KG1 (cell line): ENCODE data around the gene CCDC186.
"Not testable (repeated sequence)": the region's sequence is repeated elsewhere in the genome, so short reads cannot be mapped to it uniquely, and the experiment has no call there.

Experiments
- DNase-seq: peaks from one replicate; lab custom pipeline; 2025; lab: John Stamatoyannopoulos, UW

Gene CCDC186

GRCh38 chr10:114173603-114173920, 441 bp downstream of the CCDC186 start:
- no peak for DNase-seq

- DNase-seq: peak; percentile 15
These were observed 1.0 kb downstream of the CCDC186 start for GRCh38 chr10:114172776-114173602.

GRCh38 chr10:114172216-114172615, 1.8 kb downstream of the CCDC186 start:
- no peak for DNase-seq

GRCh38 chr10:114168450-114169009, 5.5 kb downstream of the CCDC186 start:
- DNase-seq: no peak

- no peak for DNase-seq
These were observed 6.0 kb downstream of the CCDC186 start for GRCh38 chr10:114167985-114168384.

- DNase-seq: no peak
These were observed 7.5 kb downstream of the CCDC186 start for GRCh38 chr10:114166494-114166893.

GRCh38 chr10:114166043-114166442, 8.0 kb downstream of the CCDC186 start:
- no peak for DNase-seq

- no peak for DNase-seq
These were observed 10.9 kb downstream of the CCDC186 start for GRCh38 chr10:114163062-114163461.

GRCh38 chr10:114157912-114158311, 16.1 kb downstream of the CCDC186 start:
- DNase-seq: no peak

GRCh38 chr10:114151892-114152291, 22.1 kb downstream of the CCDC186 start:
- no peak for DNase-seq

- no peak for DNase-seq
These were observed 22.5 kb downstream of the CCDC186 start for GRCh38 chr10:114151486-114151885.

GRCh38 chr10:114149476-114149875, 24.5 kb downstream of the CCDC186 start:
- DNase-seq: not testable (repeated sequence)

- no peak for DNase-seq
These were observed 30.8 kb downstream of the CCDC186 start for GRCh38 chr10:114143160-114143559.

GRCh38 chr10:114142018-114142417, 32.0 kb downstream of the CCDC186 start:
- DNase-seq: no peak

GRCh38 chr10:114140827-114141226, 33.2 kb downstream of the CCDC186 start:
- not testable (repeated sequence) for DNase-seq

GRCh38 chr10:114140036-114140435, 34.0 kb downstream of the CCDC186 start:
- DNase-seq: no peak

GRCh38 chr10:114138581-114138980, 35.4 kb downstream of the CCDC186 start:
- no peak for DNase-seq

GRCh38 chr10:114135476-114135875, 38.5 kb downstream of the CCDC186 start:
- DNase-seq: no peak

- peak; percentile 33 for DNase-seq
These were observed 42.9 kb downstream of the CCDC186 start for GRCh38 chr10:114131094-114131493.

GRCh38 chr10:114121031-114121430, 53.0 kb downstream of the CCDC186 start:
- no peak for DNase-seq

GRCh38 chr10:114118514-114118913, 55.5 kb downstream of the CCDC186 start:
- no peak for DNase-seq

- no peak for DNase-seq
These were observed 56.3 kb downstream of the CCDC186 start for GRCh38 chr10:114117728-114118127.

GRCh38 chr10:114115661-114116445, 58.1 kb downstream of the CCDC186 start:
- DNase-seq: no peak
